ENCODE data around the gene FBXO8. TPM values are rescaled to one million over a fixed set of nuclear protein-coding genes. Genes with fewer than 3 reads are reported as not detected.

The FBXO8 gene
- polyA plus RNA-seq, 2 of the 4 experiments (the other 2 are of a cell fraction): 10.3 to 19.5 TPM

GRCh38 chr4:174236359-174236758 lies 47.1 kb downstream of the FBXO8 start:
- H3K4me3 ChIP-seq: no peak overlapping the region
- no peak overlapping the region for H3K27ac ChIP-seq
- FAIRE-seq (no peak), ATAC-seq (no peak), DNase-seq (ENCODE audit: low read depth in 1 of 2, low spot score in 1 of 2) (no peak)
- H3K4me2 ChIP-seq: no peak overlapping the region
- no peak for TF ChIP-seq HEYL (CRISPR knock-in tag; IDR thresholded peaks at IDR 0.05)
- TF ChIP-seq MYC (IDR thresholded peaks at IDR 0.05; ENCODE audit: borderline replicate concordance, low read length): no peak
- TF ChIP-seq PBX3 (IDR thresholded peaks at IDR 0.05): no peak
- TF ChIP-seq ZSCAN20 (CRISPR knock-in tag; IDR thresholded peaks at IDR 0.05): no peak
- no peak for TF ChIP-seq CBX2 (IDR thresholded peaks at IDR 0.05; ENCODE audit: borderline replicate concordance, low read depth)
- no peak for TF ChIP-seq HOXA7 (CRISPR knock-in tag; IDR thresholded peaks at IDR 0.05)
- TF ChIP-seq POLR2A (IDR thresholded peaks at IDR 0.05; ENCODE audit: low read length): no peak
- no peak for TF ChIP-seq FOSB (CRISPR knock-in tag; IDR thresholded peaks at IDR 0.05)
- no peak for TF ChIP-seq MAZ (IDR thresholded peaks at IDR 0.05; ENCODE audit: borderline replicate concordance, low read depth, low read length)
- TF ChIP-seq HDAC2 (IDR thresholded peaks at IDR 0.05): no peak
- no peak for TF ChIP-seq EHMT2 (IDR thresholded peaks at IDR 0.05; ENCODE audit: low read depth)
- TF ChIP-seq MAFK (IDR thresholded peaks at IDR 0.05; ENCODE audit: partially characterized antibody): no peak
- no peak for TF ChIP-seq E2F6 (IDR thresholded peaks at IDR 0.05; ENCODE audit: borderline replicate concordance, low read depth)
- no peak for TF ChIP-seq FOSL2 (IDR thresholded peaks at IDR 0.05)
- TF ChIP-seq FOSL2 (CRISPR knock-in tag; IDR thresholded peaks at IDR 0.05): no peak
- no peak for TF ChIP-seq HOXB13 (CRISPR knock-in tag; IDR thresholded peaks at IDR 0.05; ENCODE audit: low read depth)
- no peak for TF ChIP-seq EHF (CRISPR knock-in tag; IDR thresholded peaks at IDR 0.05)
- H3K9me3 ChIP-seq: no peaks in the 10 kb centered on the region
- ChIA-PET POLR2A (no interaction called here), CTCF (no interaction called here)
- H3K4me1 ChIP-seq: no peaks in the 10 kb centered on the region
- 66% methylated on average over 3 of the region's 3 CpGs for WGBS (ENCODE audit: missing lambda C conversion rate)

- ChIA-PET POLR2A (no interaction called here), CTCF (no interaction called here)
- H3K4me2 ChIP-seq: no peak overlapping the region
- H3K4me3 ChIP-seq: no peak overlapping the region
- DNase-seq (ENCODE audit: low read depth in 1 of 2, low spot score in 1 of 2) (no peak), FAIRE-seq (no peak), ATAC-seq (no peak)
- H3K9me3 ChIP-seq: no peaks in the 10 kb centered on the region
- no peaks in the 10 kb centered on the region for H3K4me1 ChIP-seq
- TF ChIP-seq HDAC2 (IDR thresholded peaks at IDR 0.05) (no peak), MAZ (IDR thresholded peaks at IDR 0.05; ENCODE audit: borderline replicate concordance, low read depth, low read length) (no peak), JUN (IDR thresholded peaks at IDR 0.05) (no peak), KDM5A (IDR thresholded peaks at IDR 0.05) (no peak), HEYL (CRISPR knock-in tag; IDR thresholded peaks at IDR 0.05) (no peak), CHD2 (IDR thresholded peaks at IDR 0.05; ENCODE audit: low read length, partially characterized antibody) (no peak), RNF2 (IDR thresholded peaks at IDR 0.05; ENCODE audit: borderline replicate concordance, low read depth) (no peak), HES2 (IDR thresholded peaks at IDR 0.05) (no peak), ZNF302 (CRISPR knock-in tag; IDR thresholded peaks at IDR 0.05) (no peak), E2F6 (IDR thresholded peaks at IDR 0.05; ENCODE audit: borderline replicate concordance, low read depth) (no peak), FOSL2 (IDR thresholded peaks at IDR 0.05) (no peak), FOSL2 (CRISPR knock-in tag; IDR thresholded peaks at IDR 0.05) (no peak), RAD21 (conservative IDR thresholded peaks at IDR 0.05 in 1 of 2, IDR thresholded peaks at IDR 0.05 in 1 of 2) (no peak), ATOH8 (CRISPR knock-in tag; IDR thresholded peaks at IDR 0.05; ENCODE audit: low read depth) (no peak), GATA3 (IDR thresholded peaks at IDR 0.05; ENCODE audit: borderline replicate concordance) (no peak), MAX (IDR thresholded peaks at IDR 0.05) (no peak)
- 88% methylated on average over 4 of the region's 4 CpGs for WGBS (ENCODE audit: missing lambda C conversion rate)
- no peak overlapping the region for H3K27ac ChIP-seq
Observed at GRCh38 chr4:174230680-174231079, 52.8 kb downstream of the FBXO8 start.
